T-helper 9 cell (primary cell): ENCODE data around the gene CTDSPL.
"Not testable (repeated sequence)": the region's sequence is repeated elsewhere in the genome, so short reads cannot be mapped to it uniquely, and the experiment has no call there.

Experiments
- DNase-seq: peaks from one replicate; pipeline ENCODE4 v3.0.0-alpha.2; 2020
- total RNA-seq, 2 donors: gene quantifications; one replicate each; lab custom pipeline; 2026; lab: John Stamatoyannopoulos, UW

The CTDSPL gene
- total RNA-seq: 0.48 to 2.0 reads per million in 2 donors

DNA sequence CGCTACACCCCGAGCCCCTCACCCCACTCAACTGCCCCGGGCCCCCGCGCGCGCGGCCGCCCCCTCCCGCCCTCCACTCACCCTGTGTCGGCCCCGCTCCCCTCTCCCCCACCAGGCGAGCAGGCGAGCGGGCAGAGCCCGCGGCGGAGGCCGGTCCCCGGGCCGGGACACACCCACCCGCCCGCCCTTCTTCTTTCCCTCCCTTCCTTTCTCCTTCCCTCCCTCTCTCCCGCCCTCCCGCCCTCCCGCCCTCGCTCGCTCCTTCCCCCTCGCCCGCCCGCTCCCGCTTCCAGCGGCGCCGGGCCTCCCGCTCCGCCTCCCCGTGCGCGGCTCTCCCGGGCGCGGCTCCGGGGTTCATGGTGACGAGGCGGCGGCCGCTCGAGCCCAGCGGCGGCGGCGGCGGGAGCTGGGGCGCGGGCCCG lies at the start of gene CTDSPL:
Gene CTDSPL, plus strand, starts transcription at position 261 of the 422 bp plus-strand sequence. CDS start 320 bp downstream, outside the sequence.
- DNase-seq: no peak

DNA sequence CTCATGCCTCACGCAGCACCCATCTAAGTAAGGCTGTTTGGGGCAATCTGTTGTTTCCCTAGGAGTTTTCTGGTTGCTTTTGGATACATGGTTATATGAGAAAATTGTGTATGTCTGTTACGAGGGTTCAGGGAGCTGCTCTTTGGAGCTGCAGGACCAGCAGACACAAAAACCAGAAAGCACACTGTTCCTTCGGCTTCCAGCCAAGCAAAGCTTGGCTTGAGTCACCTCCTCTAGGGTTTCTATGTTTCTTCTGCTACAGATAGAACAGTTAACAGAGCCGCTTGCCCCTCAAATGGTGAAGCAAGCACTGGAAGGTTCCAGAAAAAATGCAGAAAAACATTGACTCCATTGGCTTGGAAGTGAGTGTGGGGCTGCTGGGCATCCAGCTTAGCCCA lies 49.2 kb upstream of the CTDSPL start:
- DNase-seq: no peak

- no peak for DNase-seq
These were observed 48.3 kb upstream of the CTDSPL start for GRCh38 chr3:37813403-37813802.

GRCh38 chr3:37814547-37814946 lies 47.1 kb upstream of the CTDSPL start:
- no peak for DNase-seq

- DNase-seq: not testable (repeated sequence)
These were observed 46.5 kb upstream of the CTDSPL start for GRCh38 chr3:37815156-37815555.

- no peak for DNase-seq
These were observed 45.4 kb upstream of the CTDSPL start for GRCh38 chr3:37816271-37816670.

GRCh38 chr3:37819591-37819990 lies 42.1 kb upstream of the CTDSPL start:
- DNase-seq: no peak

- DNase-seq: no peak
These were observed 41.4 kb upstream of the CTDSPL start for GRCh38 chr3:37820286-37820685.

- DNase-seq: no peak
These were observed 38.5 kb upstream of the CTDSPL start for GRCh38 chr3:37823189-37823588.

GRCh38 chr3:37824090-37824953 lies 37.4 kb upstream of the CTDSPL start:
- DNase-seq: no peak

- DNase-seq: no peak
These were observed 36.7 kb upstream of the CTDSPL start for GRCh38 chr3:37824954-37825328.

GRCh38 chr3:37825744-37826400 lies 35.8 kb upstream of the CTDSPL start:
- DNase-seq: no peak

DNA sequence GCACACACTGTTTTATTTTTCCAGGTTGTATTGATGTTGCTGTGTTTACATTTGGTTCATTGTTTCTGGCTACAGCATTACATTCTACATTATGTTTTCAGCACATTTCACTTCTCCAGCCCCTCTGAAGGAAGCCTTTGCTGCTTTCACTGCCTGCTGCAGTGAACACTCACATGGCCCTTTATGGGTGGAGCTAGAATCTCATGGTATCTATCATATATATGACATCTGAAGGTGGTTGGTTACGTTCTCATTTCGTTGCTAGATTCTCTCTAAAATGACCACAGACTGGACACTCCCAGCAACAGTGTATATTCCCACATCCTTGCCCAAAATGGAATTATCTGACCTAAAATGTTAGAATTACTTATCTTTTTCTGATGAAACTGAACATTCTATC lies 35.2 kb upstream of the CTDSPL start:
- DNase-seq: no peak

DNA sequence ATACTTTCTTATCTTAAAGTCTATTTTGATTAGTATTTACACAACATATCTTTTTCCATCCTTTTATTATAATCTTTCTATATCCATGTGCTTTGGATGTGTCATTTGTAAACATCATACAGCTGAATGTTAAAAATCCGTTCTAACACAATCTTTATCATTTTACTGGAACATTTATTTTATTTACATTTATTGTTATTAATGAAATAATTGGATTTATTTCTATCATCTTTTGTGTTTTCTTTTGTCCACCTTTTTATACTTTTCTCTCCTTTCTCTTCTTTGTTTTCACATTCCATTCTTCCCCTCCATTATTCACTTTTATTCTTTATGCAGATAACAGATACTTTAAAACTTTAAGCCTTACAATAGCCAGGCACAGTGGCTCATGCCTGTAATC lies 34.7 kb upstream of the CTDSPL start:
- no peak for DNase-seq

DNA sequence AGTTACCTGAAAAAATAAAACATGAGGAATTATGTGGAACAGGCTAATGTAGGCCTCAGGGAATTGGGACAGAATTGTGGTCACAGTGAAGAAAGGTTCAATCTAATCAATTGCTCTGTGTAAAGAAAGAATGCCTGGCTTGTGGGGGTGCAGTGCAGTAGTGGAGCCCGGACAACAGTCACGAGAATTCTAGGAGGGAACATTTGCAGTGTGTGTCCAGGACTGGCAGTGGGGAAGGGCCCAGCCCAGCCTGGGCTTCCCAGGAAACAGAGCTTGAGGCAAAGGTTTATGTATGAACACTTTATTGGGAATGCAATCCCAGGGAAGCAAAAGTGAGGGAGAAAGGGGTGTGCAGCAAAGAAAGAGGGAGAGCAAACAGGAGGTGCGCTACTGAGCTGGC lies 29.2 kb upstream of the CTDSPL start:
- no peak for DNase-seq

DNA sequence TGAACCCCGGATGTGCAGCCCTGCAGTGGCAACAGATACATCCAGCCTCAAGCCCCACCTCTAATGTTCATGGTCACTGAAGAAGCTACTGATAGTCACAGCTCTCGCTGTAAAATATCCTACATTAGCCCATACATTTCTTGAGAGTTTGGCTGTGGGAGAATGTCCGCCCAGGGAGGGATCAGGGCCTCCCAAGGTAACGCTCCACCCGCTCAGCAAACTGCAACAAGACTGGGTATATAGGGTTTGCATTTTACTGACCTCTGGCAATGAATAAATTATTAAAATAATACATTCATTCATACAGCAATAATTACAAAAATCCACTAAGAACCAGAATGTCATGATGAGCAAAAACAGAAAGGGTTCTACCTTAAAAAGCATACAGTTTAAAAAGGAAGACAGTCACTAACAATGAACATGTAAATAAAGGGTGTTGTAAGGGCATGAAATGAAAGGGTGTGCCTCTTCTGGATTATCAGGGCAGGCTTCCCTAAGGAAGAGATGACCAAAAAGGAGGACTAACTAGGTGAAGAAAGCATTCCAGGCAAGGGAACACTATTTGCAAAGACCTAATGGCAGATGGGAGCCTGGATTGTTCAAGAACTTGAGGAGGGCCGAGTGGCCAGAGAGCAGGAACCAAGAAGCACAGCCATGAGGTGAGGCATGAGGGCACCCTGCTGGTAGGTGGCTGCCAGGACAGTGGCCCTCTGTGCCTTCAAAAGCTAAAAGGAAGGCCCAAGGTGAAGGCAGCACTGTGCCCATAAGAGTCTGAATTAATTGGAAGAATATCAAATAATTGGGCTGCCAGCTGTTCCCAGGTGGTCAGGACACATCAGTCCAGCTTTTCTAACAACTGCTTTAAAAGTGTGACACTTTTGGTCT lies 28.1 kb upstream of the CTDSPL start:
- DNase-seq: no peak

DNA sequence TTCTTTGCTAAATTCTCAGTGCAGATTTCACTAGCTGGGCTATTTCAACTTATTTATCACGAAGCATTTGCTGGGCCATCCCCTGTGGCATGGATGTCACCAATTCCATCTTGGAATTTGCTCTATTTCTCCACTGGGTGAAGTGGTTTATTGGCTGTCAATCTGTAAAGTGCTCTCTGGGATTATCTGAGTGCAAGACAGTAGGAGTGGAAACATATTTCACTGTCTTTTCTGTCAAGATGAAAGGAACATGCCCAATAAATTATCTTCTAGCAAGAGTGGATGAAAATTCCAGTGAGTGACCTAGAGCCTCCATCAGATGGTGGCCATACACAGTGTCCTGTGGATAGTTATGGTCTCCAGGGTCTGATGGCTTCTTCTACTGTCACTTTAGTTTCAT lies 25.1 kb upstream of the CTDSPL start:
- no peak for DNase-seq

GRCh38 chr3:37847689-37848088 lies 14.0 kb upstream of the CTDSPL start:
- no peak for DNase-seq

- DNase-seq: no peak
These were observed 12.3 kb upstream of the CTDSPL start for GRCh38 chr3:37849146-37849923.

DNA sequence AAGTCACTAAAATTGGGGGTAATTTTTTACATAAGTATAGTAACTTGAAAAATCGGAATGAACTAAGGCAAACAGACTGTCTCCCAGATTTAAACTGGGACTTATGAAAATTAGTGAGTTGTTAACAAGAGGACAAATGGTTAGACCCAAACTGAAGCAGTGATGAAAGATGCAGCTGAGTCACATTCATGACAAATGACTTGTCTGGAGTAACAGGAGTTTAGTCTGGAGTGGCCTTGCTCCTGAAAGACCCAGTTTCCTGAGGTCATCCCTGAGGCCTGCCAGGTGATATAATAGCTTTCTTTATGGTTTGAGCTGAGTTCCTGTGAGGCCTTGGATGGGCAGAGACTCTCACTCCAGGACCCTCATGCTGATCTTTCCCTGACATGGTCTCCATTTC lies 9.6 kb upstream of the CTDSPL start:
- no peak for DNase-seq

DNA sequence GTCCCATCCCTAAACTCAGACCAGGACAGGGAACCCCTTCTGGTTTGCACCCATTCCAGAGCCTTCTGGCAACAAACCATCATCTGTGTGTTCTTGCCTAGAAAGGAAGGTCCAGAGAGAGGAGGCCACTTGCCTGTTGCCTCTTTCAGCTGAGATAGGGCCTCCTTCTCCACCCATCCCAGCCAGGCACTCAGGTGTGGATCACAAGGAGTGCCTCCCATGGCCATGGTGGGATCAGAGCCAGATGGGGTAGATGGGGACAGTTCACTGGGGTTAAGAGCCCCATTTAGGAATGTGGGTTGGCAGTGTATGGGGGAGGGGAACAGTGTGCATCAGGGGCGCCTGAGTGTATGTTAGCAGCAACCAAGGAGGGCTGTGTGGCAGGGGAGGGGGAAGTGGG lies 8.9 kb upstream of the CTDSPL start:
- DNase-seq: no peak

DNA sequence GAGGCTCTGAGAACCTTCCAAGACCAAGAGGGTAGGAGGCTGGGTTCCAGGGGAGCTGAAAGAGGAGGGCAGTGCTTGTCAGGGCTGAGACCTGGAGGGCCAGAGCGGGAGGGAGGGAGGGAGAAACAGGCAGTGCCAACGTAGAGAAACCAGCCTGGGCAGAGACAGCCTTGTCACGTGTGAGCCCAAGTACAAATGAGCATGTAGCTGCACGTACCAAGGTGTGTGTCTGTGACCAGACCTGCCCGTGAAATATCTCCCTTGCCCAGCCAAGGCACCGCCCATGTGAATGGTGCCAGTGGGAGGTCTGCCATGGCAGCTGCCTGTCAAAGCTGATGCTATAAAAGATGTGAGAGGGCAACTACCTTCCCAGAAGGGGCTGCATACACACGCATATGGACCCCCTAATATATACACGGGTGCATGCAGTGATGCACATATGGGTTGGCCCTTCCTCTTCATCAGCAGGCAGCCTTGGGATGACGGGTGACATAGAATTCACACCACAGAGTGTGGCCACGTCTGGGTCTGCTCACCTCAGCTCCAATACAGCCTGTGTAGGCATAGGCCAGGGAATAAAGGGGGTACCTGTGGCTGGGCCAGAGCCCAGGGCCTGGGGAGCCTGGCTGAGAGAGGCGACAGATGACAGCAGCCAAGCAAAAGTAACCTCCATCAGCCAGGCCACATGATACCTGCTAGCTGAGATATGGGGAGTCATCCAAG lies 7.8 kb upstream of the CTDSPL start:
- no peak for DNase-seq
